GOT3 (cell line): ENCODE results near the gene CYBB.
"Not testable (repeated sequence)": the region's sequence is repeated elsewhere in the genome, so short reads cannot be mapped to it uniquely, and the experiment has no call there.

Source experiments
- DNase-seq: peaks from one replicate; lab custom pipeline; 2025; ENCODE audit warnings: mixed read lengths; lab: John Stamatoyannopoulos, UW

The CYBB gene

DNA sequence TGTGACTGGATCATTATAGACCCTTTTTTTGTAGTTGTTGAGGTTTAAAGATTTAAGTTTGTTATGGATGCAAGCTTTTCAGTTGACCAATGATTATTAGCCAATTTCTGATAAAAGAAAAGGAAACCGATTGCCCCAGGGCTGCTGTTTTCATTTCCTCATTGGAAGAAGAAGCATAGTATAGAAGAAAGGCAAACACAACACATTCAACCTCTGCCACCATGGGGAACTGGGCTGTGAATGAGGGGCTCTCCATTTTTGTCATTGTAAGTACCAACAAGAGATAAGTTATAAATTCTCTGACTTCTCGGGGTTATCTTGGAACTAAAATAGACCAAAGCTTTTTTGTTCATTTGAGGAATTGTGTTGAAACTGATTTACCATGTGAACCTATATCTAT lies at the start of gene CYBB:
Gene CYBB, plus strand, starts transcription at position 203 of the 400 bp plus-strand sequence. Its CDS starts 19 bp downstream, at position 222.
- DNase-seq, result no peak

DNA sequence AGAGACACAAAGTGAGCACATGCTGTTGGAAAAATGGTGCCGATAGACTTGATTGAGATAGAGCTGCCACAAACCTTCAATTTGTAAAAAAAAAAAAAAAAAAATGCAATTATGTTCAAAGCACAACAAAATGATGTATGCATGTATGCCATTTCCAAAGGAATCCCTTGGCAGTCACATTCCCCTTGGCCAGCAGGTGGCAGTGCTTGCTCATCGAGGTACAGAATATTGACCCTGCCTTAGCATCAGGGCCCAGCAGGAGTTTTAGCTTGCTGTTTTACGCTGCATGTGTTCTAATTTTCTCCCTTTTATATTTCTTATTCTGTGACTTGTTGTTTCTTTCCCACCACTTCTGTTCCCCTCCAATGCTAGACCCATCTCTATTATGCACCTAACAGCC lies 34.5 kb upstream of the CYBB start:
- DNase-seq, result peak; percentile 22

DNA sequence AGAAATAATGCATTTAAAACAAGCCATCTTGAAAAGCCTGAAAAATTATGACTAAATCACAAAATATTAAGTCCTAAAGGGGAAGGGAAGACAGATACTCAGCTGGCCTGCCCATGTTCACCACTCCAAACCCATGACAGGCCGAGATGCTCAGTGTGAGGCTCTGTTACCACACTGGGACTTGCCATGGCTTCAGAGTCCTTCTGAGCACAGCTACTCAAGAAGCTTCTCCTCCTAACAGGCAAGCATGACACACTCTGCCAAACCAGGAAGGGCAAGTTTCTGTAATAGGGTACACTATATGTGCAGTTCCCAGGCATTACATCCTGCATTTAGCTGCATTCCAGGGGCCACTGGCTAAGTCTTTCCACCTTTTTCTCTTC lies 34.0 kb upstream of the CYBB start:
- no peak for DNase-seq

DNA sequence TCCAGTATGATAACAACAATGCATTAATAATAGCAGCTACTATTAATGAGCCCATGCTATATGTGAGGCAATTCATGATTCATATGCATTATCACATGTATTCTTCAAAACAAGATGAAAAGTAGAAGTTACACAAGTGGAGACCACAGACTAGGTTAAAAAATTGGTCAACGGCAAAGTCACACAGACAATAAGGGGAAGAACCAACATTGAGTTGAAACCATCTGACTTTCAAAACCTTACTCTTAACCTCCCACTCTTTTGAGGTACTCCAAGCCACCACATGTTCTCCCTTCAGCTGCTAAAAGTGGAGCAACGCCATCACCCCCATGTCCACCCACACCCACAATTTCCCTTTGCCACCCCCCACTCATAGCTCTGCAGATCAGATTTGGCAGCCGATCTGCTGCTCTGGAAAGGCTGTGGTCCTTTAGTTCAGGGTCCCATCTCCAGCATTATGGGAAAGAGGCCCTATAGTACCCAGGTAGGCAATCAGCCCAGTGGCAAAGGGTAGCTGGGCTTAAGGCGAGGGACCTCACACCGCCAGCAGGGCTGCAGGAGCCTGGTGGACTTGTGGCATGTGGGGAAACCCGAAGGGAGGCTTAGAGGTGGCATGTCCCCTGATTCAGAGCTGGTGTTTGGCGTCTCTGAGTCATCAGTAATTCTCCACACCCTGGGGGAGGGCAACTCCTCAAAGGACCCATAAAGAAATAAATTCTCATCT lies 33.5 kb upstream of the CYBB start:
- DNase-seq, result no peak

DNA sequence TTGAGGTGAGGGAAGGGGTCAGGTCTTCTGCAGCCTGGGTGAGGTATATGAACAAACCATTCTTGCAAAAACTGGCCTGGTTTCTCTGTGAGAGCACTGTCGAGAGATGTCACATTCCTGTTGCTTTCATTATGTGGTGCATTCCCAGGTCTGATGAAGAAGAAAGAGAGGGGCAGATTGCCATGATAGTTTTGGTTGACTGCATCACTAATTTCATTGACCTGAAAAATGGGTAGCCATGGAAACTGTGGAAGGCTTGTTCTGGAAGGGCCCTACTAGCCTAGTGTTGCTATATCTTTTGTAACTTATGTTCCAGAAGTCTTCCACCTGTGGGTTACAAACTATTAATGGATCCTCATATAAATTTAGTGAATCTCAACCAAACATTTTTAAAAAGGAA lies 32.9 kb upstream of the CYBB start:
- no peak for DNase-seq

DNA sequence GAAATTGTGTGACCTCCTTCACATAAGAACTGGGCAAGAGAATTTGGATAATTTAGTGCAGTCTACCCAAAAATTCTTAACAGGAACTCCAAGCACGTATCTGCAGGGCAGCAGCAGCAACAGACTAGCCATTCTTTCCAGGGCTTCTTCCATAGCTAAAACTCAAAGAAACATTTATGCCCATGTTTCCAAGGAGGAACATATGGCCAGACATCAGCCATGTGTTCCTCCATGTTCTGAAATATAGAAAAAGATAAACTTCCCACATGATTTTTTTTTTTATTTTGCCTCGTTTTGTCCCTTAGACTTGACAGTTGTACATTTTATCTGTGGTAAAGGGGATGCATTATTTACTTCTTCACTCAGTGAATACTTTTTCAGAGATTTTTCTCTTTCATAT lies 27.6 kb upstream of the CYBB start:
- no peak for DNase-seq

DNA sequence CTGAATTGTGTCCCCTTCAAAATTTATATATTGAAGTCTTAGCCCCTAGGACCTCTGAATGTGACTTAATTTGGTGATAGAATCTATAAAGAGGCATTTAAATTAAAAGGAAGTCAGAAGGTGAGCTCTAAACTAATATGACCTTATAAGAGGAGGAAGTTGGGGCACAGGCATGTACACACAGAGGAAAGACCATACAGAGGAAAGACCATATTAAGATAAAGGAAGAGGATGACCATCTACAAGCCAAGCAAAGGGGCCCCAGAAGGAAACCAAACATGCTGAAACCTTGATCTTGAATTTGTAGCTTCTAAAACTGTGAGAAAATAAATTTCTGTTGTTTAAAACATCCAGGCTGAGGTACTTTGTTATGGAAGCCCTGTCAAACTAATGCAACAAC lies 26.9 kb upstream of the CYBB start:
- no peak for DNase-seq

DNA sequence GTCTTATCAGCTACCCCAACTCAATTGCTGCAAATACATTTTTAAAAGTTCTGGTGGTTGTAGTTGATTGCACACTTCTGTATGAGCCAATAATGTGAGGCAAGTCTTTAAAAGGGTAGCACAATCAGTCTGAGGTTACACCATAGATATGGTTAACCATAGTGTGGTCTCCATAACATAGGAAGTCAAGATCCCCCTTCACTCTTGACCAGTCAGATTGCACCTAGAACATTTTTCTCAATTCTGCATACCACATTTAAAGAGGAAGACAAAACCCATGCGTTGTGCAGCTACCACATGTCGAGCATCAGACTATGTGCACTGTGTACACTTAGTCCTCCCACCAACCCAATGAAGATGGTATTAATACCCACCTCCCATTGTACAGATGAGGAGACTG lies 26.5 kb upstream of the CYBB start:
- DNase-seq, result no peak

DNA sequence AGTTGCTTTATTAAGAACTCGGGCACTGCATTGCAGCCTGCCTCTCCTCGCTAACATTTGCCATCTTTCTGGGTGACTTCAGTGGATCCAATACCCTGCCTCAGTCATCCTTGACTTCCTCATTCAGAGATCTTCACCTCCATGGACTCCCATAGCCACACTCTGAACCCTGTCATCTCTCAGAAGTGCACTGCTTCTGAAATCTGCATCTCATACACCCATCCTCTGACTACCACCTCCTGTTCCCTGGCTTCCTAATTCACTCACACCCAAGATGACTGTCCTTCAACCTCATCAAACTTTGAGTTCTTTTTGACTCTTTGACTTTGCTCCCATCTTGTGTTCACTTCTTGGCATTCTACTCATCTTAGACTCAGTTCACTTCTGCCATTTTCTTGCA lies 25.3 kb upstream of the CYBB start:
- no peak for DNase-seq

DNA sequence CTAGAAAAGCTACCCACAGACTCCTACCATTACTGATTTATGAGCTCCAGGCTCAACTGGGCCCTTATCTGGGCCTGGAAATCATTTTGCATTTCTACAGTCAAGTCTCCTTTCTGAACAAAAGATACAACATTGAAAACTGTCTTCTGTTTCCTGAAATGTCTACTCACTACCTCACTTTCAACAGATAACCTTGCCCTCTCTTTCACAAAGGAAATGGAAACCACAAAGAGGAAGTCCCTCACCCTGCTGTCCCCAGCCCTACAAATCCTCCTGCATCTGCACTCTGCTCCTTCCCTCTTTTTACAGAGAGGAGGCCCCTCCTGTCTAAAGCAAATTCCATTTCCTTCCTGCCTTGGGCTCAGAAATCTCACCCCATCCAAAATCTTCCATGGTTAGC lies 24.8 kb upstream of the CYBB start:
- no peak for DNase-seq

DNA sequence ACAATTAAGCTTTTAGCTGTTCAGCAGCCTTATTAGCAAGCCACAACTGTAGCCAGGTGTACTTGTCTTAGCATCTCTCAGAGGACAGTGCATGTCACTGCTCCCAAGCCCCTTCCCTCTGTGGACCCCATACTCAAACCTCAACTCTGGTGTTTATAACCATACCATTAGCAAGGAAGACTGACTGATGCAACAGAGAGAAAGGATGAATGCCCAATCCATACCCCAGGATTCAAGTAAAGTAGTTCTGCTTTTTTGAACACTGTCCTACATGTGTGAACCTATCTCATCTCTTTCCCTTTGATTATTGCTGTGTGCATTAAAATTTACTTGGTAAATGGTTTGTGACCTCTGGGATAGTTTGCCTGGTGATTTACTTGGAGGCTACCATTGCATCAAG lies 22.8 kb upstream of the CYBB start:
- no peak for DNase-seq

DNA sequence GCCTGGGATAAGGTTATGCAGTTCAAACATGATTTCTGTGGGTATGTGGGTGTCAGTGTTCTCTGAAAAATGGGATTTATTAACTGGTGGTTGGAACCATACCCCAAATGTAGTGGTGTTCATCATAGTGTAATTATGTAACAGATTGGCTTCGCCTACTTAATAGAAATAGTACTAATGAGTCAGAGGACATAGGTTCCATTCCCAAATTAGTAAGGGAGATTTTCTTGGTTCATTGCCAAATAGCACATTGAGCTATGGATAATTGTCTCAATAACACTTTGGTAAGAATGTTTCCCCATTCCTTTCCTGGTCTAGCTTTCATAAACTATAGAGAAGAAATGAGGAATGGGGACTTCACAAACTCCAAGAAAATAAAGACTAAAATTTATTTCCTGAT lies 20.5 kb upstream of the CYBB start:
- no peak for DNase-seq

DNA sequence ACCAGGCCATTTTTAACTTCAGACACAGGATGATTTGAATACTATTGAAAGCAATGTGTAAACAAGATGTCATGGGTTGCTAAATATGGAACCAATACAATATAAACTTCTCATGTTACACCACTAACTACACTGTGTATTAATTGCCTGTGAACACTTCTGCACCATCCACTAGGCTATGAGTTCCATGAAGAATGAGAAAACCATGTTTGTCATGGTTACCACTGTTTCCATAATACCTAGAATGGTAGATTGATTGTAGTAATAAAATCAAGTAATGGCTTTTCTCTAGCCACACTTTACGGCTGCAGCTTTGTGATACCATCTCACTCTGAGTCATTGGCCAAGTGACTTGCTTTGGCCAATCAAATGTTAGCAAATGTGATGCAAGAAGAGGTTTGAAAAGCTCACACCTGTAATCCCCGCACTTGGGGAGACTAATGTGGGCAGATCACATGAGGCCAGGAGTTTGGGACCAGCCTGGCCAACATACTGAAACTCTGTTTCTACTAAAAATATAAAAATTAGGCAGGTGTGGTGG lies 19.9 kb upstream of the CYBB start:
- no peak for DNase-seq

DNA sequence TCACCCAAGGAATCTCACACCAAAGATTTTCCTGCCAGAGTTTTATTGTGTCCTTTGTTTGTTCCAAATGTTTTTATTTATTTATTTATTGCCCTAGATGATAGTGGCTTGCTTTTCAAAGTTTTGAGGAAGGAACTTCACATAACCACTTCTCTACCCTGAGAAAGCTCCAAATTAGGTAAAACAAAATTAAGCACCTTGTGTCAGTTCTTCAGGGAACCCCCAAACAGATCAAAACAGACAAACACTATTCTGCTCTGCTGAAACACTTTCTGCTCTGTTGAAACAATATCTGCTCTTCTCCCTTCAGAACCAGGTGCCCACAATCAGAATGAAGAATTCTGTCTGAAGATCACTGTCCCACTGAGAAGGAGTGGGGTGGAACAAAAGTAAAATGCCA lies 16.5 kb upstream of the CYBB start:
- no peak for DNase-seq

DNA sequence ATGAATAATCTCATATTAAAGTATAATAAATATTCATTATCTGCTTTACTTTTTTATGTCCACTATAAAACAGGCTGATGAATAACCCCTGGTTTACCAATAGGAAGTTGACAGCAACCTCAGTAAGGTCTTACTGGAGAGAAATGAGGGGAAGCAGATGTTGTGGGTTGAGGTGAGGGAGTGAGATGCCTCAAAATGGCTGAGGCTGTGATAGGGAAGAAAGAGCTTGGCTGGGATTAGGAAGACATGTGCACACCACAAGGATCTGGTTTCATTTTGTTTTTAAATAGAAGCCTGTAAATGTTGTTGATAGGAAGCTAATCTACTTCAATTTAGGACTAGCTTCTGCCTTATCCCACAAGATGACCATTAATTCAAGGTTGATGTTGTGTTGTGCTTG lies 14.4 kb upstream of the CYBB start:
- no peak for DNase-seq

DNA sequence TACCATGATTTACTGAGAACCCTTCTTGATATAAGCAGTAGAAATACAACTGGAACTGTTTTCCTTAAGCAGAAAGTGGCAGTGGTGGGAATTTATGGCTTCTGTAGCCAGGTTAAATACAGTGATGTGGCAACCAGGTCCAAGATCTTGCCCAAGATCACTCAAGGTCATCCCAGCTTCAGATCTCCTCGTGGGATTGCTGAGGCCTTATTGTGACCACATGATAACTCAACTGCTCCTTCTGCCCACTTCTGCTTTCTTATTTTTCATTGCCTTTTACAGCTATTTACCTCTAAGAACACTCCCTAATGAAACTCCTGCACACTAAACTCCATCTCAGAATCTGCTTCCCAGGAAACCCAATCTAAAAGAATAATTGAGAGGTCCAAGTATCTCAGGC lies 12.4 kb upstream of the CYBB start:
- no peak for DNase-seq

DNA sequence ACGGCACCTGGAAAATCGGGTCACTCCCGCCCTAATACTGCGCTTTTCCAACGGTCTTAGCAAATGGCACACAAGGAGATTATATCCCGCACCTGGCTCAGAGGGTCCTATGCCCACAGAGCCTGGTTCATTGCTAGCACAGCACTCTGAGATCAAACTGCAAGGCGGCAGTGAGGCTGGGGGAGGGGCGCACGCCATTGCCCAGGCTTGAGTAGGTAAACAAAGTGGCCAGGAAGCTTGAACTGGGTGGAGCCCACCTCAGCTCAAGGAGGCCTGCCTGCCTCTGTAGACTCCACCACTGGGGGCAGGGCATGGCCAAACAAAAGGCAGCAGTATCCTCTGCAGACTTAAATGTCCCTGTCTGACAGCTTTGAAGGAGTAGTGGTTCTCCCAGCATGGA lies 11.0 kb upstream of the CYBB start:
- DNase-seq, result not testable (repeated sequence)

DNA sequence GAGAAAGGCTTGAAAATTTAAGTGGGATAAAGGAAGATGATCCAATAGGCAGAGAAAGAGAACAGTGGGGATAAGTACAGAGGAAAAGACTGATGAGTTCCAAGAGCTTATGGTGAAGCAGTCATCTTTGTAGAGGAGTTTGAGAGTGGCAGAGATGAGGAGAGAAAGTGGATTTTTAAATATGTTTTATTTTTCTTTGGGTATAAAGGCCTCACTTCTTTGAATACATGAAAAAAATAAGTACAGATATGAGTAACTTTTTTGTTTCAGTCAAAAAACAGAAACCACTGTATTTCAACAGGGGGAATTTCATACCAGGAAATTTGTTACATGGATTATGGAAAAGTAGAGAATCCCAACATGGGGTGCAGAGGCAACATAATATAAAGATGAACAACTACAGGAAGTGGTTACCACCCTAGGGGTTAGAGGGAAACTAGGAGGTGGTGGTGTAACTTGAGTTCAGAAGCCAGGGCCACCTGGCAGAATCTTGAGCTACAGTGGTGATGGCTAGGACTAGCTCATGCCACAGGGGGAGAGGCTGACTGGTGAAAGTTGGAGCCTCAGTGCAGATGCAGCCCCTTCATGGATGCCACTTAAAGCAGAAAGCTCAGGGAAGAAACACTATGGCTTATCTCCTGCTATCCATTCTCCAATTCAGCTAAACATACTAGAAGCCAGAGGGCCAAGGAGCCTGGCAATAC lies 3.4 kb upstream of the CYBB start:
- no peak for DNase-seq

DNA sequence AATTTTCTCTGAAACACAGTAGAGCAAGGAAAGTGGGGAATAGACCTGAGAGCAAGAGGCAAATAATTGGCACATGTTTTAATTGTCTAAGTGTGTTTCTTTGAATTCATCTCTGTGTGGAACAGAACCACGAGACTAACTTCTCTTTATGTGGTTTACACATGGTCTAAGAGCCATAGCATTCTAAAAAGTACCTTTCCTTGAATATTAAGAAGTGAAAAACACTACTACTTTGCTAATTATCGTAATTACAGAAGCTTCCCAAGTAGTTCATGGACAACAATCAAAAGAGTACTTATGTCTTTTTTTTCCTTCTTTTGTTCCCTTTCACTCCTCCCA lies 2.9 kb upstream of the CYBB start:
- no peak for DNase-seq

DNA sequence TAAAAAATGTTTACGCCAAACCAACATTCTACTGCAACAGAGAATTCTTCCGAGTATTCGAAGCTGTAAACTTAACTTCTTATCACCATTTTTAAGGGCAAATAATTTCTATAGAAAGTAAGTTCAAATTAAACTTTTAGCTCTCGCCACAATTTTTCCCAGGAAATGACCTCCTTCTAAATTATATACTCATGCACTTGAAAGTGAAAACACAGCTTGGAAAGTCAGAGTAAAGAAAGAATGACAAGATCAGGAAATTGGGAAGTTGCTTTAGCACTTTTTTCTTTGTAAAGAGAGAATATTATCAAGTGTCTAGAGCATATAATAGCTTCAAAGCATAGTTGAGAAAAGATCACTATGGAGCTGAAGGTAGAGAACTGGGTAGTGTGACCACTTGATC lies 1.2 kb downstream of the CYBB start:
- DNase-seq, result no peak

DNA sequence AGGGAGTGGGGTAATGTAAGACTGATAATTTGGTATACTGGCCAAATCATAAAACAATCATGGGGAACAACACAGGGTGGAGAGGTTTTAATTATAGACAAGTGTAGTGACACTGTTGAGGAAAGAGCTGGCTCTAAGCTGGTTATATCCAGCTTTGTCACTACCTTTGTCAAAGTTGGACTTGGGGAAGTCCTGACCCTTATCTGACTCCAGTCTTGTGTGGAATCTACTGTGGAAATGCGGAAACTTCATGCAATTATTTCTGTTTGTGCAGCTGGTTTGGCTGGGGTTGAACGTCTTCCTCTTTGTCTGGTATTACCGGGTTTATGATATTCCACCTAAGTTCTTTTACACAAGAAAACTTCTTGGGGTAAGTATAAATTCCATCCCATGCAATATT lies 2.0 kb downstream of the CYBB start:
- DNase-seq, result no peak

DNA sequence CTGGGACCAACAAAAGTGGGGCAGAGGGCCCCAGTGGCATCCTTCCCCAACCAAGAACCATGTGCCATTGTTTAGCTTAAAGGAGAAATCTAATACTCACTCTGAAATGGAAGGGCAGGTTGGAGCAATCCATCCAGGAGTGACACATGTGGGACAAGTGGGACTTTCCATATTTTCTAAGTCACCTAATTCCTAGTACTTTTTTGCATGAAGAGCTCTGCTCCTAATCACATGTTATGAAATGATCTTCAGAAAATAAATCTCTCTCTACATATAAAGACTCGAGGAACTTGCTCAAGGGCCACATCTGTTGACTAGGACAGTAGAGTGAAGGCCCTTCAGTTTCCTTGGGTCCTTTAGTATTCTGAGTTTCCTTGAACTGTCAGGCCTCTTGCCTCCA lies 2.5 kb downstream of the CYBB start:
- no peak for DNase-seq

DNA sequence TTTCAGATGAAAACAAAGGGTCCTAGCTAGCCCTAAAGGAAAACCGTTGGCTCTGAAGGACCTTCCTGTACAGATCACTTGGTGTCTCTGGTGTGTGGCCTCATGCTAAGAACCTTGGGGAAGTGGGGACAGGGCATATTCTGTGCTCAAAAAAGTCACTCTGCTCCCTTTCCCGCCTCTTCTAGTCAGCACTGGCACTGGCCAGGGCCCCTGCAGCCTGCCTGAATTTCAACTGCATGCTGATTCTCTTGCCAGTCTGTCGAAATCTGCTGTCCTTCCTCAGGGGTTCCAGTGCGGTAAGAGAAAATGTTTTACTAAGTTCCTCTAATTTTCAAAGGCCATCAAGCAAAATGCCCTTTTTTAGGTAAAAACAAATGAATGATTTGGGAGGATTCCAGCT lies 3.4 kb downstream of the CYBB start:
- no peak for DNase-seq

DNA sequence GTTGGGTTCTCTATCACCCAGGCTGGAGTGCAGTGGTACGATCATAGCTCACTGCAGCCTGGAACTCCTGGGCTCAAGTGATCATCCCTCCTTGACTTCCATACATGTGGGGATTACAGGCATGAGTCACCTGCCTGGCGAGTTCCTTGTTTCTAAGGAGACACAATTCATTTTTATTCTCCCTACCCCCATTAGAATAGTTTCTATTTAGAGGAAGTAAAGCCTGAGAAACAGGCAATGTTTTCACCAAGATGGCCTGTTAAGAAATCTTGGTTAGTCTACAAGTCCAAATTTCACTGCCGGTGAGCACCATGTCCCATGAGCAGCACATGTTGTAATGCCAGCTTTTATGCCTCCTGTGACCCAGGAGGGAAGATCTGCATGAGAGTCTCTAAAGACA lies 5.7 kb downstream of the CYBB start:
- no peak for DNase-seq
